B cell (primary cell): Measurements from ENCODE around the gene AMBN.

ENCODE experiments used
- CTCF ChIP-seq: fragments of 200-600 bp; IDR thresholded peaks from one replicate; pipeline ENCODE4 v1.8.0; 2022; ENCODE audit warnings: antibody characterized with exemption, mild to moderate bottlenecking
- EZH2 ChIP-seq: IDR thresholded peaks from 2 replicates; pipeline ENCODE4 v1.6.1; 2012; ENCODE audit warnings: borderline replicate concordance, low read depth, mild to moderate bottlenecking, moderate library complexity, low read length; ENCODE audit not compliant: insufficient read depth, poor library complexity, severe bottlenecking

GRCh38 chr4:70603856-70604255, 11.8 kb downstream of the AMBN start:
- TF ChIP-seq EZH2 (no peak), CTCF (no peak)
